LNCAP (cell line): Measurements from ENCODE around the gene KCNMA1.

Source experiments
- TF ChIP-seq, protein P1 (sequence below): fragments of 450-650 bp; IDR thresholded peaks from 2 replicates; pipeline ENCODE4 v1.5.1; 2017; ENCODE audit warnings: mild to moderate bottlenecking

Gene KCNMA1

DNA sequence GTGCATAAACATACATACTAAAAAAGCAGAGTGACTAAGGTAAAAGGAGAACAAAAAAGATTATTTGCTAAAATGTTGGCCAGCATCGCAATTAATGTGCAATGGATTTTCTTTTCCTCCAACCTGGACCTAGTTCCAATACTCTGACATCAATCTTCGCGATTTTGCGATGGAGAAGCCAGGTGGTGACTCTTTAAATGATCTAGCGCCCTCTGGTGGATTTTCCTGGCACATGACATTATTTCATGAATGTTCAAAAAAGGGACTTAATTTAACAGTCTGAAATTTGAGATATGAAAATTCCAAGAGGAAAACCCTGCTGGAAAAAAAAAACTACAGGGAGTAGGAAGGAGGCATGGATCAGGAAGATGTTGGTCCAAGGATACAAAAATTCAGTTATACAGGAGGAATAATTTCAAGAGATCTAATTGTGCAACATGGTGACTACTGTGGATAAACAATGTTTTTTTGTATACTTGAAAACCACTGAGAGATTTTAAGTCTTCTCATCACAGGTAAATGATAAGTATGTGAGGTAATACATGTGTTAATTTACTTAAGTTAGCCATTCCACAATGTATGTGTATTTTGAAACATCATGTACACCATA is 4.3 kb upstream of the KCNMA1 start:
- TF ChIP-seq, protein P1, sequence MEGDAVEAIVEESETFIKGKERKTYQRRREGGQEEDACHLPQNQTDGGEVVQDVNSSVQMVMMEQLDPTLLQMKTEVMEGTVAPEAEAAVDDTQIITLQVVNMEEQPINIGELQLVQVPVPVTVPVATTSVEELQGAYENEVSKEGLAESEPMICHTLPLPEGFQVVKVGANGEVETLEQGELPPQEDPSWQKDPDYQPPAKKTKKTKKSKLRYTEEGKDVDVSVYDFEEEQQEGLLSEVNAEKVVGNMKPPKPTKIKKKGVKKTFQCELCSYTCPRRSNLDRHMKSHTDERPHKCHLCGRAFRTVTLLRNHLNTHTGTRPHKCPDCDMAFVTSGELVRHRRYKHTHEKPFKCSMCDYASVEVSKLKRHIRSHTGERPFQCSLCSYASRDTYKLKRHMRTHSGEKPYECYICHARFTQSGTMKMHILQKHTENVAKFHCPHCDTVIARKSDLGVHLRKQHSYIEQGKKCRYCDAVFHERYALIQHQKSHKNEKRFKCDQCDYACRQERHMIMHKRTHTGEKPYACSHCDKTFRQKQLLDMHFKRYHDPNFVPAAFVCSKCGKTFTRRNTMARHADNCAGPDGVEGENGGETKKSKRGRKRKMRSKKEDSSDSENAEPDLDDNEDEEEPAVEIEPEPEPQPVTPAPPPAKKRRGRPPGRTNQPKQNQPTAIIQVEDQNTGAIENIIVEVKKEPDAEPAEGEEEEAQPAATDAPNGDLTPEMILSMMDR: peak; percentile 80

GRCh38 chr10:77641344-77641743 is 3.7 kb upstream of the KCNMA1 start:
- TF ChIP-seq, protein P1: no peak

DNA sequence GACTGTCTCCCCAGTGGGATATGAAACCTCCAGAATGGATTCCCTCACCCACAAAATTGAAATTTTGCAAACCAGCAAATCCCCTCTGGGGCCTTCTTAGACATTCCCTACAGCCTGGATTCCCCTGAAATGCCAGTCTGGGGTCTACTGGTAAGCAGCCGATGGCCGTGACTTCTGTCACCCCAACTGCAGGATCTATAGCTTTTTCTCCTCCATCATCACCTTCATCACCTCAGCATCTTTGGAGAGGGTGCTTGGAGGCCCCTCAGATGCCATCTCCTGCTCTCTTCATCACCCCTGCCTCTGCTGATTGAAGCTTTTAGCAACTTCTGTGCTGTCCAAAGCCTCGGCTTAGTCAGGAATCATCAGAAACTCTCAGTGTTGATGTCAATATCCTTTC is 2.6 kb upstream of the KCNMA1 start:
- TF ChIP-seq, protein P1: no peak

DNA sequence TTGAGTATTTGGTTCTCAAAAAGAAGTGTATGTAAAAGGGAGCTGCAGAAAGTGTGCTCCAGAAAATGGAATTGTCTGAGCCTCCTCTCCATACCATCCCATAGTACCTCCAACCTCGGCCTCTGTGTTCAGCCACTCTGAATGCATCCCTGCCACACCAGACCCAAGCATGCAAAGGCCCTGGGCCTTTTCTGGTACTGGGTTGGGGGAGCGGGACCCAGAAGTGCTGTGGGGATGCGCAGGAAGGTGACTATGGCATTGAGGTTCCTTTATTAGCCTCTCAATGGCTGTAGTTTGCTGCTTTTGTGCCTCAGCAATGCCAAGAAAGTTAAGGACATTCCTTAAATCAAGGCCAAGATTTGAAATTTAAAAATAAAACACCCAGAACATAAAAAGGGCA is 2.1 kb upstream of the KCNMA1 start:
- TF ChIP-seq, protein P1: no peak

GRCh38 chr10:77638321-77639101 is 903 bp upstream of the KCNMA1 start:
- TF ChIP-seq, protein P1: no peak

GRCh38 chr10:77636967-77637531 is 559 bp downstream of the KCNMA1 start:
- TF ChIP-seq, protein P1: no peak

DNA sequence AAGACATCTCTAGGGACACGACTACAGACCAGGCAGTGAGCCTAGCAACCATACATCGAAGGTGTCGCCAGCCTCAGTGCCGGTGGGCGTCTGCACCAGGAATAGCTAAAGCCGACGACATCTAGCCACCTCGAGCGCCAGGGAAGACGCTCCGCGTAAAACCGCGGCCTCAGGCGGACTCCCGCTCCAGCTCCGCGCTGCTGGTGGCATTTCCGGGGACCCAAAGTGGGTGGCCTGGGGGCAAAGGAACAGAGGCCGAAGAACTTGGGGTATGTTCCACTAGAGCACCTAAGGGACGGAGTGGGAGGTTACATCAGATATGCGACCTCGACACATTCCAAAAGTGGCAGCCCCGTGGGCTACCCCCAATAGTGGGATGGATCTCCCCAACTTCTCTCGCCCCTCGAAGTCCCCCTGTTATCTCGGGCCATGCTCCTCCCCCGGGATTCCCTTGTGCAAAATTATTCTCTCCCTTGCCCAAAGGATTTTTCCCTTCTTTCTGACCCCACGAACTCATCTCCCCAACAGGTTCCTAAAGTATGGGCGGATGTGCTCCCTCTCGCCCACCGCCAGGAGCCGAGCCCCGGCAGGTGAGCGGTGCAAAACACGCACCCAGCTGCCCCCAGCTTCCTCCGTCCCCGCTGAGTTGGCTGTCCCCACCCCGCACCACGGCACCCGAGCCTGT is 1.2 kb downstream of the KCNMA1 start:
- TF ChIP-seq, protein P1: no peak
